HG03064 (cell line): ENCODE data around the gene TPSB2.
"Not testable (repeated sequence)": the region's sequence is repeated elsewhere in the genome, so short reads cannot be mapped to it uniquely, and the experiment has no call there.

Experiments
- ATAC-seq: cut with Tn5 transposase; IDR thresholded peaks from one replicate; pipeline ENCODE4 v1.9.1; 2021; ENCODE audit warnings: low read depth; ENCODE audit not compliant: unreplicated experiment

The TPSB2 gene

GRCh38 chr16:1185460-1186207 lies 44.4 kb downstream of the TPSB2 start:
- ATAC-seq: not testable (repeated sequence)

- no peak for ATAC-seq
Observed at GRCh38 chr16:1184980-1185379, 45.0 kb downstream of the TPSB2 start.

GRCh38 chr16:1184156-1184868 lies 45.7 kb downstream of the TPSB2 start:
- ATAC-seq: no peak

- no peak for ATAC-seq
Observed at GRCh38 chr16:1182950-1183907, 46.8 kb downstream of the TPSB2 start.

- ATAC-seq: no peak
Observed at GRCh38 chr16:1182316-1182671, 47.7 kb downstream of the TPSB2 start.

GRCh38 chr16:1181404-1182315 lies 48.3 kb downstream of the TPSB2 start:
- ATAC-seq: no peak

- ATAC-seq: no peak
Observed at GRCh38 chr16:1180549-1181403, 49.2 kb downstream of the TPSB2 start.
